Spleen (tissue), 11 donors: ENCODE measurements around the gene CHKA. TPM values are rescaled to one million over a fixed set of nuclear protein-coding genes. Genes with fewer than 3 reads are reported as not detected.

Experiments used
- DNase-seq: peaks from one replicate; pipeline ENCODE4 v3.0.0-alpha.2; 2020
- H3K27ac ChIP-seq, 8 donors: fragments of 200-600 bp; sonication (generic) in 7 of 8; 1 replicate in 4 of 8; 2 replicates in 4 of 8; pipeline versions ENCODE4 v1.5.0 to v1.8.0; 2016 to 2021; ENCODE audit warnings: inconsistent platforms in 4 of 8, mild to moderate bottlenecking in 4 of 8, moderate library complexity in 1 of 8
- H3K27me3 ChIP-seq, 7 donors: fragments of 200-600 bp; sonication (generic) in 6 of 7; replicated peaks in 1 of 7; 1 replicate in 4 of 7; 2 replicates in 3 of 7; pipeline versions ENCODE4 v1.5.0 to v1.8.0; 2016 to 2021; ENCODE audit warnings: inconsistent platforms in 3 of 7, mild to moderate bottlenecking in 1 of 7
- H3K36me3 ChIP-seq, 6 donors: fragments of 200-600 bp; sonication (generic) in 5 of 6; 1 replicate in 4 of 6; 2 replicates in 2 of 6; pipeline versions ENCODE4 v1.5.0 to v1.8.0; 2016 to 2021; ENCODE audit warnings: inconsistent platforms in 2 of 6
- H3K4me1 ChIP-seq, 6 donors: fragments of 200-600 bp; sonication (generic) in 5 of 6; 1 replicate in 3 of 6; 2 replicates in 3 of 6; pipeline versions ENCODE4 v1.5.0 to v1.8.0; 2016 to 2021; ENCODE audit warnings: inconsistent platforms in 3 of 6
- H3K4me3 ChIP-seq, 8 donors: fragments of 200-600 bp; sonication (generic) in 7 of 8; 1 replicate in 4 of 8; 2 replicates in 4 of 8; pipeline versions ENCODE4 v1.5.0 to v1.8.0; 2016 to 2021; ENCODE audit warnings: inconsistent platforms in 4 of 8, mild to moderate bottlenecking in 4 of 8, moderate library complexity in 2 of 8
- H3K9me3 ChIP-seq, 8 donors: fragments of 200-600 bp; sonication (generic) in 7 of 8; 1 replicate in 4 of 8; 2 replicates in 4 of 8; pipeline versions ENCODE4 v1.5.0 to v1.8.0; 2016 to 2021; ENCODE audit warnings: inconsistent platforms in 4 of 8
- CTCF ChIP-seq, 11 experiments: fragments of 200-600 bp in 7 of 11; fragments of 450-650 bp in 4 of 11; sonication (generic) in 4 of 11; IDR thresholded peaks in 8 of 11; conservative IDR thresholded peaks in 3 of 11; 1 replicate in 7 of 11; 2 replicates in 4 of 11; pipeline versions ENCODE4 v1.4.0 to v1.8.0; 2016 to 2021; ENCODE audit warnings: antibody characterized with exemption in 11 of 11, inconsistent platforms in 4 of 11, mild to moderate bottlenecking in 1 of 11
- POLR2A ChIP-seq, 3 donors: fragments of 450-650 bp; IDR thresholded peaks; one replicate each; pipeline ENCODE4 v1.5.1; 2017; ENCODE audit warnings: antibody characterized with exemption in 3 of 3, mild to moderate bottlenecking in 1 of 3
- POLR2AphosphoS5 ChIP-seq, 3 donors: sonication (generic); formaldehyde crosslinking; IDR thresholded peaks; one replicate each; pipeline ENCODE4 v1.5.1; 2017; ENCODE audit warnings: antibody characterized with exemption in 3 of 3
- WGBS, 5 donors: extraction: QIAGEN DNeasy Blood & Tissue Kit in 3 of 5; methylation state at CpG; one replicate each; pipeline versions ENCODE4 v1.1.5 to v1.1.7; 2013 to 2018; 5-methylcytosine and 5-hydroxymethylcytosine counted together
- intact Hi-C: fragments of 100-400 bp; cut with DNase I; formaldehyde crosslinking; loops from one replicate; pipeline ENCODE4 v1.15.0; 2023; ENCODE audit warnings: low total_unique reads
- polyA plus RNA-seq, 3 donors: library from polyadenylated mRNA; stranded (reverse); fragments of 200-250 nt; gene quantifications; one replicate each; pipeline ENCODE4 v1.2.1, GENCODE V29; 2013
- total RNA-seq, 7 donors: library from RNA; depleted of rRNA in 3 of 7; stranded (reverse); fragments of >200 nt in 3 of 7; fragmentation: NEBNext Ultra II Directional in 4 of 7; extraction: Animal tissue kit (Norgen Biotek cat#: 25700) in 4 of 7; gene quantifications; one replicate each; pipeline versions ENCODE4 v1.1.0 to v1.2.1, GENCODE V29; 2016 to 2021
- donor health status: healthy with polysubstance abuse.
- donor health status: DM: no; HTN: no; CAD: no; lungs with moderate emphysema.
- donor health status: DM: no; HTN: no; CAD: no.
- donor health status: Bipolar disorder and iron deficiency.
- donor health status: healthy.
- donor health status: DM: no; HTN: no; CAD: no.
- donor health status: DM: yes; HTN: yes; CAD: no.

CHKA gene
- total and polyA plus RNA-seq, 10 donors, result 19.7 to 76.1 (median 33.4) TPM

DNA sequence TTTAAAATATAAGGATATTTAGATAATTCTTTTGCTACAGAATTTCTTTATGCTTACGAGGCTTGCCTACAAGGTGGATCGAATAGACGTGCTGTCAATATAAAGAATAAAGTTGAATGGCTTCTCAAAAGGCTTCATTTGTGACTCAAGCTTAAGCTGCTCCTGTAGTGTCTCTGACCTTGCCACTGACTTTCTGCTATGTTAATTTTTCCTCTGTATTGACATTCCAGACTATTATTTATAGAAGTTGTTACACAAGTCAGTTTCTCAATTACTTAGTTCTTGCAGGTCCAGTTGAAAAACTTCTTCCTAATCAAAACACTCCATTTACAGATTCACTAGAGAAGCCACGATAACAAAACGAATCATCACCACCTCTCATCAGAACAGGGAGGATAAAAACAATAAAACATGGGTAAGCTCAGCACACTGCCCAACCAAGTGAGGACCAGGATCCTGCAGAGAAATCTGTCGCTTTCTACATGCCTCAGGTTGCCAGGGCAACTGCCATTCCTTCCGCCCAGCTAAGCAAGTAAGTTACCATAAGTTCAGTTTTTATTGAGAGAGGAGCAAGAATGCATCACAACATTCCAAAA lies 39.0 kb upstream of the CHKA start:
- 81 to 94% (median 88%) methylated on average over 7 of the region's 7 CpGs for WGBS, 5 donors
- peaks cover 0 to 91% (median 36%) of the 10 kb centered on the region in 6 donors for H3K36me3 ChIP-seq
- TF ChIP-seq POLR2AphosphoS5 (IDR thresholded peaks at IDR 0.05) (no peak), POLR2A (IDR thresholded peaks at IDR 0.05) (no peak), CTCF (IDR thresholded peaks at IDR 0.05 in 8 of 11, conservative IDR thresholded peaks at IDR 0.05 in 3 of 11) (no peak)

GRCh38 chr11:68159665-68160064 lies 38.5 kb upstream of the CHKA start:
- H3K27ac ChIP-seq, result no peak overlapping the region

More for the DNA sequence above, 39.0 kb upstream of the CHKA start:
- no peak overlapping the region for H3K4me3 ChIP-seq
- no peaks in the 10 kb centered on the region for H3K4me1 ChIP-seq
- no peak overlapping the region for H3K27ac ChIP-seq
- no peak for DNase-seq
- no peaks in the 10 kb centered on the region for H3K9me3 ChIP-seq
- H3K27me3 ChIP-seq, result no peaks in the 10 kb centered on the region
- intact Hi-C loops, result no loop called here

DNA sequence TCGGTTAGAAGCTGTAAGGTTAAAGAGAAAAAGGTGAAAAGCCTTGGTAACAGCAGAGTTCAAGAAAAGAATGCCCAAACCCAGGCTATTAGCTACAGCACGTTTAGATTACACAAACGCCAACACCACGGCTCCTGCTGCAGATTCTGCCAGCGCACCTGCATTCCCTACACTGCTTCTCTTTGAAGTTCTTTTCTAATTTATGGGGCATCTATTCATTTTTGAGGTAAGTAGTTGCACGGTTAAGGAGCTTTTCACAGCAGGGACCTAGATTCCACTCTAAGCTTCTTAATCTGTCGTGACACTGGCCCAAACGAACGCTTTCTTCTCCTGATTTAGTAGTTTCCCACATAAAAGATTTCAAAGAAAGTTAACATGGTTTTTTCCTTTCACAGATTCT lies 38.0 kb upstream of the CHKA start:
- H3K4me3 ChIP-seq, result no peak overlapping the region
- H3K27ac ChIP-seq, result no peak overlapping the region
- TF ChIP-seq POLR2AphosphoS5 (IDR thresholded peaks at IDR 0.05) (no peak), CTCF (IDR thresholded peaks at IDR 0.05 in 8 of 11, conservative IDR thresholded peaks at IDR 0.05 in 3 of 11) (no peak), POLR2A (IDR thresholded peaks at IDR 0.05) (no peak)
- peaks cover 0 to 83% (median 30%) of the 10 kb centered on the region in 6 donors for H3K36me3 ChIP-seq
- no peaks in the 10 kb centered on the region for H3K9me3 ChIP-seq
- no peaks in the 10 kb centered on the region for H3K4me1 ChIP-seq
- 94 to 96% (median 95%) methylated on average over 9 of the region's 9 CpGs for WGBS, 5 donors
- no peak for DNase-seq
- no peaks in the 10 kb centered on the region for H3K27me3 ChIP-seq
- intact Hi-C loops, result no loop called here

More at GRCh38 chr11:68159665-68160064, 38.5 kb upstream of the CHKA start:
- H3K9me3 ChIP-seq, result no peaks in the 10 kb centered on the region
- intact Hi-C loops, result no loop called here
- H3K4me1 ChIP-seq, result no peaks in the 10 kb centered on the region
- DNase-seq, result no peak
- H3K36me3 ChIP-seq, result peaks cover 0 to 88% (median 33%) of the 10 kb centered on the region in 6 donors
- no peak overlapping the region for H3K4me3 ChIP-seq
- no peak for TF ChIP-seq POLR2A (IDR thresholded peaks at IDR 0.05)
- TF ChIP-seq CTCF (IDR thresholded peaks at IDR 0.05 in 8 of 11, conservative IDR thresholded peaks at IDR 0.05 in 3 of 11), result no peak
- no peak for TF ChIP-seq POLR2AphosphoS5 (IDR thresholded peaks at IDR 0.05)
- no peaks in the 10 kb centered on the region for H3K27me3 ChIP-seq
- WGBS, 5 donors, result 76 to 94% (median 81%) methylated on average over 6 of the region's 6 CpGs

DNA sequence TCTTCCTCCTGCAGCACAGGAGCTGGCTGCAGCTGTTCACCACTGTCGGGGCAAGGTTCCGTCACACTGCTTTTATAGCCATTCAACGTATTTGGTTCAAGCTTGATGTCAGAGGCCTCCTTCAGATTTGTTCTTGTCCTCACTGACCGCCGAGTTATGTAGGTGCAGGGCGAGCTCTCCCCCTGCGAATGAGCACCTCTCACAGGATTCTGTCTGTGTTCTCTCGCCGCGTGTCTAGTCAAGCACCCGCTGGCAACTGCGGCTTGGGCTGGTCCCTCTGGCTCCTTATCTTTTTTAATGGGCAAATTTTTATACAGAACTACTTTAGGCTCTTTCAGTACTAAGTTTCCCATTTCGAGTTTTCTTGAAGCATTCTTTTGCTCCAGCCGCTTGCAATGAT lies 37.4 kb upstream of the CHKA start:
- Histone ChIP-seq H3K27ac (no peak overlapping the region), H3K4me3 (no peak overlapping the region), H3K27me3 (no peaks in the 10 kb centered on the region), H3K36me3 (peaks cover 0 to 77% (median 27%) of the 10 kb centered on the region in 6 donors), H3K4me1 (no peaks in the 10 kb centered on the region), H3K9me3 (no peaks in the 10 kb centered on the region)
- TF ChIP-seq CTCF (IDR thresholded peaks at IDR 0.05 in 8 of 11, conservative IDR thresholded peaks at IDR 0.05 in 3 of 11) (no peak), POLR2AphosphoS5 (IDR thresholded peaks at IDR 0.05) (peak in 1 of 3 donors; percentile 18)
- 91 to 98% (median 96%) methylated on average over 14 of the region's 14 CpGs for WGBS, 5 donors
- intact Hi-C loops, result no loop called here
- no peak for DNase-seq
